Embryonic facial prominence (tissue), 1 donor: ENCODE data around the gene KHNYN.

ENCODE experiments used
- DNase-seq: peaks from one replicate; pipeline ENCODE4 v3.0.0-alpha.2; 2016; ENCODE audit errors: extremely low spot score

KHNYN gene

DNA sequence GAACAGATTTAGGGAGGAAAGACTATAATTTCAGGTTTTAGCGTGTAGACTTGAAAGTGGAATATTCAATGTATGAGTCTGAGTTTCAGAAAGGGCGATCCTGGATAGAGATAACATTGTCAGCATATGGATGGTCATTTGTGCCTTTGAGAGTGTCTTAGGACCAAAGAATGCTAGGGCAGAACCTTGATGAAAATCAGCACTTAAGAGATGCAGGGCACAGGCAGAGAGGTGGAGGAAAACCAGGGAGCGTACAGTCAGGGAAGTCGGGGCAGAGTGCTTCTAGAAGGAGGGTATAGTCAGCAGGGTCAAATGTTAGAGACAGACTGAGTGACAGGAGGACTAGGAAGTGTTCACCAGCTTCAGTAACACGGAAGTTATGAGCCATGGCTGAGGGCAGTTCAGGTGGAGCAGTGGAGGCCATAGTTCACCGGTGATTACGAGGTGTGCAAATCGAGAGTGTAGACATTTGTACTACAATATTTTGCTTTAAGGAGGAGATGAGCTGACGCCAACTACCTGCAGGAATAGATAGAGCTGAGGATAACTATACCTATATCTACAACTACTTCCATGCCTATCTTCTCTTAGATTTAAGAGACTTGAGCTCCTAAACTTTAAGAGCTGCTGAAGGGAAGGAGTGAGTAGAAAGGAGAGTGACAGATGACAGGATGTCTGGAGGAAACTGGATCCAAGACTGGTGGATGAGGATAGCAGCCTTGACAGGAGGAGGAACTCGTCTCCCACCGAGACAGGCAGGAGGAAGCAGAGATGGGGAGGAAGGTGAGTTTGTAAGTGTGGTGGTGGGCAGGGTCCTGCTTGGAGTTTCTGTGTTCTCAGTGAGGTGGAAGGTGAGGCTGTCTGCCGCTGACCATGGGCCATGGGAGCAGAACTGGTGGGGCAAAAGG is 6.8 kb upstream of the KHNYN start:
- no peak for DNase-seq

GRCh38 chr14:24425704-24426103 is 4.0 kb upstream of the KHNYN start:
- no peak for DNase-seq

- DNase-seq = no peak
These were observed 3.4 kb upstream of the KHNYN start for GRCh38 chr14:24426150-24426911.

- no peak for DNase-seq
These were observed 2.7 kb upstream of the KHNYN start for GRCh38 chr14:24426912-24427536.

DNA sequence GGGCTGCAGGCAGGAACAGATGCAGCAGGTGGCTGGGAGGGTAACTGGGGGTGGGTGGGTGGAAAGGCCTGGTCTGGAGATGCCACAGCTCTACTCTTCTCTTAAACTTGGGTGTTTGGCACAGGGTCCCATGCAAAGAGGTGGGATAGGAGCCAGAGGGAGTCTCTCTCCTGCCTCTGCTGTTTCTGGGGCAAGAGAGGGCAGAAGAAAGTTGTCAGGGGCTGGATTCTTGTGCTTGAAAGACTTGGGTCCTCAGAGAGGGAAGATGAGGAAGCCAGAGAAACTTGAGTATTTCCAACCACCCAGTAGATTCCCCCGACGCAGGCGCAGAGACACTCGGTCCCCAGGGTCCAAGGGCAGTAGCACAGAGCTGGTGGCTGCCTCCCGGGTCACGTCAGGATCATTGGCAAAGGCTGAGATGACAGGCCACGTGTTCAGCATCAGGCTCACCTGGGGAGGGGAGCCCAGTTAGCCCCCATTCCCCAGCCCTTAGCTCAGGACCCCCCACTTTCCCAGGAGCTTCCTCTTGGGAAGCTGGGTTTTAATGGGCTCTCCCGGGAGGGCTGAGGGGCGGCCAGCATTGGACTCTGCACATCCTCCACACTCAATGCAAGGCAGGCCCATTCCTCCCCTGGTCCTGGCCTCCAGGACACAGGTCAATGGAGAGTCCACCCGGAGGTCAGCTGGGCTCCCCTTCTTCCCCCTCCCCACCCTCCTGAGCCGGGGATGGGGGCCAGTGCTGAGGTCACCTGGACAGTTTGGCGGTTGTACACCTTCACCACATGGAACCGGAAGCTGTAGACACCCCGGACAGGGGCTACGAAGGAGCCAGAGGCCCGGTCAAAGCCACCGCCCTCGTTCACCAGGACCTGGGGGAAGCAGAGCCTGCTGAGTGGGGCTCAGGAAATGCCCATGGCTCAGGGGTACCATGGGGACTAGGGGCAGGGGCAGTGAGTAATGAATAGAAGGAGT is 1.9 kb upstream of the KHNYN start:
- DNase-seq = no peak

GRCh38 chr14:24428628-24429394 is 943 bp upstream of the KHNYN start:
- no peak for DNase-seq

- DNase-seq = no peak
These were observed 458 bp downstream of the KHNYN start for GRCh38 chr14:24430143-24430681.

DNA sequence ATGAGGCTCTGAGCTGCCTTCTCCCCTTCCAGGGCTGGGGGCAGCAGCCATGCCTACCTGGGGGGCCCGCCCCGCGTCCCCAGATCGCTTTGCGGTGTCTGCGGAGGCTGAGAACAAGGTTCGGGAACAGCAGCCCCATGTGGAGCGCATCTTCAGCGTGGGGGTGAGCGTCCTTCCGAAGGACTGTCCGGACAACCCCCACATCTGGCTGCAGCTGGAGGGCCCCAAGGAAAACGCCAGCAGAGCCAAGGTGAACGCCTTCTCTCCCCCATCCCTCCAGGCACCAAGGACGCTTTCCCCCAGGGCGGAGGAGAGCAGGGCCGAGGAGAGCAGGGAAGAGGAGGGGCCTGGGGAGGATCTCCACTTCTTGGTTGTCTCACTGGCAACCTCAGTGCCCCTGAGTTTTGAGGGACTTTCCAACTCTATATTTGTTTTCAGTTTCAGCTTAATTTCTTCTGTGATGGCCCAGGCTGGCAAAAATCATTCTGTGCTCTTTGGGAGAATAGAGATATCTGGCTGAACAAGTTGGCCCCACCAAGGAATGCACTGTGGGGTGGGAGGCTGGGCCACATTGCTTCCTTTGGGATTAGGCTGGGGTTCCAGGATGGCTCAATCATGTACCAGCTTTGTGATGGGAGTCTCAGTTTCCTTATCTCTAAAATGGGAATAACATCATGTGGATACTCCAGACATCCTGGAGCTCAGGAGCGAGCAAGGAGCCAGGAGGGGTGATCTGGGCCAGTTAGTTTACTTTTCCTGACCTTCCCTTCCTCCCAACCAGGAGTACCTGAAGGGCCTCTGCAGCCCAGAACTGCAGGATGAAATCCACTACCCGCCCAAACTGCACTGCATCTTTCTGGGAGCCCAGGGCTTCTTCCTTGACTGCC is 1.2 kb downstream of the KHNYN start:
- no peak for DNase-seq

GRCh38 chr14:24431569-24432258 is 2.0 kb downstream of the KHNYN start:
- DNase-seq = peak; percentile 67

GRCh38 chr14:24432259-24433131 is 2.7 kb downstream of the KHNYN start:
- DNase-seq = no peak

GRCh38 chr14:24434036-24434435 is 4.3 kb downstream of the KHNYN start:
- DNase-seq = no peak

DNA sequence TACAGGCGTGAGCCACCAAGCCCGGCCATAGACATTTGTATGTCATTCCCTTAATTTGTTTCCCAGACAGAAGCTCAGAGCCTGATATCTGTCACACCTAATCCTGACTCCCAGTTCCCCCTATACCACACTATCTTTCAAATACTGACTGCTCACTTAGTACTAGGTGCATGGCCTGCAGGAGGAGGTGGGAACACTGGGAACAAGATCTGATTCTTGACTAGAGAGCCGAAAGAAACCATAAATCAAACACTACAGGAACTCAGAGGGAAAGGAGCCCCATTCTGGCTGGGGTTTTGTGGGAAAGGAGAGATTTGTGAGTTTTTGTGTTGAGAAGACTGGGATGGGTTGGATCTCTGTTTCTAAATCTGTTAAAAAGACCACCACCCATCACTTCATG is 4.9 kb downstream of the KHNYN start:
- no peak for DNase-seq

DNA sequence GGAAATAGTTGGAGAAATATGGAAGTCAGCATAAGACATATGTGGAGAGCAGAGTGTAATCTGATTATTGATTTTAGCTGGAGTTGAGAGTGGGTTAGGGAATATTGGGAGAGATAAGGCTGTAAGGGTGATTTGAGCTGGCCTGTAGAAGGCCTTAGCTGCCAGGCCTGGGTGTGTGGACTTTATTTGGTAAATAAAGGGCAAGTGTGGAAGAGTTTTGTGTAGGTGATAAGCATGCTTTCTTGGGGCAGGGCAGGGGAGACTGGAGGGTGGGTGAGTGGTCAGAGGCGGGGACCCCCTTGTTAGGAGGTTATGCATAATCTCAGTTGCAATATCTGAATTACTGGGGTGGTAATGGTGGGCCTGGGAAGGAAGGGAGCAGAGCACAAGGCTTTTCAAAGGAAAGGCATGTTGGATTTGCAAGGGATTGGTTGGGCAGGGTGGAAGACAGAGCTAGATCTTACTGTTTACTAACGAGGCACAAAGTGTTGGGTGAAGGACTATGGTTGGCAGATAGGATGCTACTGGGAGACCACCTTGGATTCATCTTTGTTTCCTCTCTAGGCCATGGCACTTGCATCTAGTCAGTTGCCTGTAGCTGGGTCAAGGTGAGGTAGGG is 5.5 kb downstream of the KHNYN start:
- no peak for DNase-seq

GRCh38 chr14:24435998-24436354 is 6.2 kb downstream of the KHNYN start:
- DNase-seq = no peak

DNA sequence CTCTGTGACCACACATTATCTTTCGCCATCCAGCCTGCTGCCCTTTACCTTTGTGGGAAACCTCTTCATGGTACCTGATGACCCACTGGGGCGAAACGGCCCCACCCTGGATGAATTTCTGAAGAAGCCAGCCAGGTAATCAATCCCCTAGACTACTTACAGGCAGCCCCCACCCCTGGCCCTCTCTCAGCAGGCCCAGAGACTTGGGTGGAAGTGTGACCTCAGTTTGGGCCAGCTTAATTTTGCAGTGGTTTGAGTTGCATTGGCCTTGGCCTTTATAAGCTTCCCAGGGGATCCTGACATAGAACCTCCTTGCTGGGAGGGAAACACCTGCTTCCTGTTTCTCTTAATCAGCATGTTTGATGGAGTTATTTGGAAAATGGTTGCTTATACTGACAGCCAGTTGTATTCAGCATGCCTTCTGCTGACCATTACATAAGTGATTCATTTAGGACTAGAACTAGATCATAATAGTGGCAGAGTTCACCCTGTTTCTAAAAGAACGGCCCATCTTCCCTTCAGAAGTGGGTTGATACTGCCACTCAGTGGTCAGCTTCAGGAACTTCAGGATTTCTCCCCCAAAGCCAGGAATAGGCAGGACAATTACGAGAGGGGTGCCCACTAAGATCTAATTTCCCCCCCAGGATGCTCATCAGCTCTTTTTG is 6.7 kb downstream of the KHNYN start:
- DNase-seq = peak; percentile 61

GRCh38 chr14:24437020-24437735 is 7.4 kb downstream of the KHNYN start:
- DNase-seq = no peak
